ENCODE data around the gene FAM209A.
"Not testable (repeated sequence)": the region's sequence is repeated elsewhere in the genome, so short reads cannot be mapped to it uniquely, and the experiment has no call there.

Gene FAM209A

DNA sequence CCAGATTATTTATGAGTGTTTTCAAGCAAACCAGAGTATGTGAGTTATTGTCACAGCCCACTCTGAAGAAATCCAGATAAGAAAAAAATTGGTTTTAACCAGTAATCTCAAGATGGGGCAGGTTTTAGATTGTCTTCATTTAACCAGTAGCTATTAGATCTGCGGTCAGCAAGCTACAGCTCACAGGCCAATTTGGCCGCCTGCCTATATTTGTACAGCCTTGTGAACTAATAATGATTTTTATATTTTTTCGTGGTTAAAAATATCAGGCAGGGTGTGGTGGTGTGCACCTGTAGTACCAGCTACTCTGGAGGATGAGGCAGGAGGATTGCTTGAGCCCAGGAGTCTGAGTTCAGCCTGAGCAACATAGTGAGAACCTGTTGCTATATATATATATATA lies 13.5 kb downstream of the FAM209A start:
- H3K36me3 ChIP-seq (ENCODE audit: control insufficient read depth, insufficient read depth, low read length): no peaks in the 10 kb centered on the region
- H3K27ac ChIP-seq (ENCODE audit: low read depth, low read length, severe bottlenecking): no peak overlapping the region
- H3K9me3 ChIP-seq (ENCODE audit: control insufficient read depth, low read length): no peaks in the 10 kb centered on the region
- H3K4me1 ChIP-seq (ENCODE audit: control insufficient read depth, insufficient read depth, low read length, poor library complexity, severe bottlenecking): no peaks in the 10 kb centered on the region
- WGBS, 2 experiments (ENCODE audit: insufficient coverage in 2 of 2): 93 to 100% methylated on average over 3 of the region's 3 CpGs
- no peak overlapping the region for H3K4me3 ChIP-seq (ENCODE audit: extremely low read depth, insufficient read depth, low read length, poor library complexity, severe bottlenecking)

GRCh38 chr20:56540415-56540814 lies 15.9 kb downstream of the FAM209A start:
- H3K27ac ChIP-seq (ENCODE audit: low read depth, low read length, severe bottlenecking): no peak overlapping the region
- no peaks in the 10 kb centered on the region for H3K36me3 ChIP-seq (ENCODE audit: control insufficient read depth, insufficient read depth, low read length)
- no peak overlapping the region for H3K4me3 ChIP-seq (ENCODE audit: extremely low read depth, insufficient read depth, low read length, poor library complexity, severe bottlenecking)
- WGBS, 2 experiments (ENCODE audit: insufficient coverage in 2 of 2): 86 to 92% methylated on average over 5 to 6 of the region's 6 CpGs
- no peaks in the 10 kb centered on the region for H3K4me1 ChIP-seq (ENCODE audit: control insufficient read depth, insufficient read depth, low read length, poor library complexity, severe bottlenecking)
- H3K9me3 ChIP-seq (ENCODE audit: control insufficient read depth, low read length): no peaks in the 10 kb centered on the region

DNA sequence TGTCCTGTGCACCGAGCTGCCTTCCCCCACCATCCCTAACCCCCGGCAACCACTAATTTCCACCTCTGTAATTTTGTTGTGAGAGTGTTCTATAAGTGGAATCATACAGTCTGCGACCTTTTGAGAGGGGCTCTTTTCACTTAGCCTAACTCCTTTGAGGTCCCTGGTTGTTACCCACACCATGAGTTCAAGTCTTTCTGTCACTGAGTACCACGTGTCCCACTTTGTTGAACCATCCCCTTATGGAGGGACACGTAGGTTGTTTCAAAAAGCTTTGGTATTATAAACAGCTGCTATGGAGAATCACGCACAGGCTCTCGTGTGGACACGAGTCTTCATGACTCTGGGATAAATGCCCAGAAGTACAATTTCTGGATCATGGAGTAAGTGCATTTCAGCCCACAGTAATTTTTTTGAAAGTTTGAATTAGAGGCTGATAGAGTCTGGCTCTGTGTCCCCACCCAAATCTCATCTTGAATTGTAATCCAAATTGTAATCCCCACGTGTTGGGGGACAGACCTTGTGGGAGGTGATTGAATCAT lies 18.0 kb downstream of the FAM209A start:
- no peak overlapping the region for H3K4me3 ChIP-seq (ENCODE audit: extremely low read depth, insufficient read depth, low read length, poor library complexity, severe bottlenecking)
- 89 to 92% methylated on average over 5 of the region's 9 CpGs for WGBS, 2 experiments (ENCODE audit: insufficient coverage in 2 of 2)
- H3K4me1 ChIP-seq (ENCODE audit: control insufficient read depth, insufficient read depth, low read length, poor library complexity, severe bottlenecking): no peaks in the 10 kb centered on the region
- no peaks in the 10 kb centered on the region for H3K9me3 ChIP-seq (ENCODE audit: control insufficient read depth, low read length)
- H3K36me3 ChIP-seq (ENCODE audit: control insufficient read depth, insufficient read depth, low read length): no peaks in the 10 kb centered on the region
- H3K27ac ChIP-seq (ENCODE audit: low read depth, low read length, severe bottlenecking): no peak overlapping the region

GRCh38 chr20:56551571-56551970 lies 27.0 kb downstream of the FAM209A start:
- Histone ChIP-seq H3K36me3 (ENCODE audit: control insufficient read depth, insufficient read depth, low read length) (no peaks in the 10 kb centered on the region), H3K9me3 (ENCODE audit: control insufficient read depth, low read length) (no peaks in the 10 kb centered on the region), H3K4me3 (ENCODE audit: extremely low read depth, insufficient read depth, low read length, poor library complexity, severe bottlenecking) (no peak overlapping the region), H3K27ac (ENCODE audit: low read depth, low read length, severe bottlenecking) (no peak overlapping the region), H3K4me1 (ENCODE audit: control insufficient read depth, insufficient read depth, low read length, poor library complexity, severe bottlenecking) (peaks cover 15% of the 10 kb centered on the region)
- WGBS, 2 experiments (ENCODE audit: insufficient coverage in 2 of 2): 93 to 95% methylated on average over 6 of the region's 8 CpGs

- Histone ChIP-seq H3K36me3 (ENCODE audit: control insufficient read depth, insufficient read depth, low read length) (no peaks in the 10 kb centered on the region), H3K9me3 (ENCODE audit: control insufficient read depth, low read length) (no peaks in the 10 kb centered on the region), H3K4me3 (ENCODE audit: extremely low read depth, insufficient read depth, low read length, poor library complexity, severe bottlenecking) (no peak overlapping the region), H3K4me1 (ENCODE audit: control insufficient read depth, insufficient read depth, low read length, poor library complexity, severe bottlenecking) (peaks cover 15% of the 10 kb centered on the region), H3K27ac (ENCODE audit: low read depth, low read length, severe bottlenecking) (peak overlapping the region; percentile 29)
- 71 to 86% methylated on average over 5 to 6 of the region's 8 CpGs for WGBS, 2 experiments (ENCODE audit: insufficient coverage in 2 of 2)
Measured at GRCh38 chr20:56552911-56553629, 28.5 kb downstream of the FAM209A start.

DNA sequence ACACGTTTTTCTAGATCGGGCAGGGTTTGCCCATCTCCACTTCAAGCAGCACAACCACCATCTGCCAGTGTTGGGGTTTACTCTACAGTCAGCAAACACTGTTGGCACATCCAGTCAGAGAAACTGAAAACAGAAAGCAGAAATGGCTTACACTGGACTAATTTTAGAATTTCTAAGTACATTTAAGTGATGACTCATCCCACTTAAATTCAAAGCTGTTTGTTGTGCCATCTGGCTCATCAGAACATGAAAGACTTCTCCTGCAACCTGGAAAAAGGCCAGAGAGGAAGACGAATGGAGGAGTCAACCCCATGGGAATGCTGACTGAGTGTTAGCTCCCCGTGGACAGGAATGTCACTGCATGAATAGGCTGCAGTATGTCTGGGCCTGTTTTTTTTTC lies 30.3 kb downstream of the FAM209A start:
- Histone ChIP-seq H3K4me1 (ENCODE audit: control insufficient read depth, insufficient read depth, low read length, poor library complexity, severe bottlenecking) (peaks cover 15% of the 10 kb centered on the region), H3K9me3 (ENCODE audit: control insufficient read depth, low read length) (no peaks in the 10 kb centered on the region), H3K36me3 (ENCODE audit: control insufficient read depth, insufficient read depth, low read length) (no peaks in the 10 kb centered on the region), H3K4me3 (ENCODE audit: extremely low read depth, insufficient read depth, low read length, poor library complexity, severe bottlenecking) (no peak overlapping the region), H3K27ac (ENCODE audit: low read depth, low read length, severe bottlenecking) (peak overlapping the region; percentile 88)
- 71 to 93% methylated on average over 2 to 3 of the region's 4 CpGs for WGBS, 2 experiments (ENCODE audit: insufficient coverage in 2 of 2)

DNA sequence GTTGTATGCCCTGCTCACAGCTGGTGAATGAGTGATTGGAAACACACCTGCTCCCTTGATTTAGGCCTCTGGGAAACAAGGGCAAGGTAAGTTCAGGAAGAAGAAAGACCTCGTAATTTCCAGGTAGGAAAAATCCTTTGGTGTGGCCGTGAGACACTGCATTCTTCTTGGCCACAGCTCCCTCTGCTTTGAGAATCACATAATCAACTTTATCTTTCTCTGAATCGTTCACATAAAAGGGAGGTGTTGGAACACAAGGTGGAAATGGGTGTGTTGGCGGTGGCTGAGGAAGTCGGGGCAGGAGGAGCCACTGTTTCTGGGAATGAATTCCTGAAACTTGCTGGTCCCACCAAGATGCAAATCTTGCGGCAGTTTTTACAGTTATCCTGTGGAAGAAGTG lies 34.4 kb downstream of the FAM209A start:
- H3K27ac ChIP-seq (ENCODE audit: low read depth, low read length, severe bottlenecking): no peak overlapping the region
- 86 to 90% methylated on average over 3 of the region's 6 CpGs for WGBS, 2 experiments (ENCODE audit: insufficient coverage in 2 of 2)
- no peaks in the 10 kb centered on the region for H3K36me3 ChIP-seq (ENCODE audit: control insufficient read depth, insufficient read depth, low read length)
- no peaks in the 10 kb centered on the region for H3K9me3 ChIP-seq (ENCODE audit: control insufficient read depth, low read length)
- no peak overlapping the region for H3K4me3 ChIP-seq (ENCODE audit: extremely low read depth, insufficient read depth, low read length, poor library complexity, severe bottlenecking)
- H3K4me1 ChIP-seq (ENCODE audit: control insufficient read depth, insufficient read depth, low read length, poor library complexity, severe bottlenecking): peaks cover 15% of the 10 kb centered on the region

DNA sequence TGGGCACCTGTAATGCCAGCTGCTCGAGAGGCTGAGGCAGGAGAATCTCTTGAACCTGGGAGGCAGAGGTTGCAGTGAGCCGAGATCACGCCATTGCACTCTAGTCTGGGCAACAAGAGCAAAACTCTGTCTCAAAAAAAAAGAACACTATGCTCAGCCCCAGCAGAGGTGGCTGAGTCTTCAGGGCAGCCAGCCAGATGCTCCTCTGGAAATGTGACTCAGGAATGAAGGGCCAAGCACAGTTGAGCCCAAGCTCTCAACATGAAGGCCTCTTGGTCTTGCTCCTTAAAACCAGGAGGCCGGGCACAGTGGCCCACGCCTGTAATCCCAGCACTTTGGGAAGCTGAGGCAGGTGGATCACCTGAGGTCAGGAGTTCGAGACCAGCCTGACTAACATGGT lies 40.0 kb downstream of the FAM209A start:
- H3K4me3 ChIP-seq (ENCODE audit: extremely low read depth, insufficient read depth, low read length, poor library complexity, severe bottlenecking); H3K4me1 ChIP-seq (ENCODE audit: control insufficient read depth, insufficient read depth, low read length, poor library complexity, severe bottlenecking); H3K9me3 ChIP-seq (ENCODE audit: control insufficient read depth, low read length); H3K27ac ChIP-seq (ENCODE audit: low read depth, low read length, severe bottlenecking); H3K36me3 ChIP-seq (ENCODE audit: control insufficient read depth, insufficient read depth, low read length): not testable (repeated sequence)
- WGBS, 2 experiments (ENCODE audit: insufficient coverage in 2 of 2): 85 to 89% methylated on average over 3 to 6 of the region's 6 CpGs

GRCh38 chr20:56565511-56565910 lies 41.0 kb downstream of the FAM209A start:
- no peaks in the 10 kb centered on the region for H3K36me3 ChIP-seq (ENCODE audit: control insufficient read depth, insufficient read depth, low read length)
- no peaks in the 10 kb centered on the region for H3K9me3 ChIP-seq (ENCODE audit: control insufficient read depth, low read length)
- H3K27ac ChIP-seq (ENCODE audit: low read depth, low read length, severe bottlenecking): no peak overlapping the region
- H3K4me3 ChIP-seq (ENCODE audit: extremely low read depth, insufficient read depth, low read length, poor library complexity, severe bottlenecking): no peak overlapping the region
- WGBS, 2 experiments (ENCODE audit: insufficient coverage in 2 of 2): 76 to 86% methylated on average over 3 to 4 of the region's 4 CpGs
- H3K4me1 ChIP-seq (ENCODE audit: control insufficient read depth, insufficient read depth, low read length, poor library complexity, severe bottlenecking): no peaks in the 10 kb centered on the region

GRCh38 chr20:56566621-56567020 lies 42.1 kb downstream of the FAM209A start:
- Histone ChIP-seq H3K27ac (ENCODE audit: low read depth, low read length, severe bottlenecking) (no peak overlapping the region), H3K4me3 (ENCODE audit: extremely low read depth, insufficient read depth, low read length, poor library complexity, severe bottlenecking) (no peak overlapping the region), H3K36me3 (ENCODE audit: control insufficient read depth, insufficient read depth, low read length) (no peaks in the 10 kb centered on the region), H3K9me3 (ENCODE audit: control insufficient read depth, low read length) (no peaks in the 10 kb centered on the region), H3K4me1 (ENCODE audit: control insufficient read depth, insufficient read depth, low read length, poor library complexity, severe bottlenecking) (no peaks in the 10 kb centered on the region)
- 79 to 80% methylated on average over 2 of the region's 3 CpGs for WGBS, 2 experiments (ENCODE audit: insufficient coverage in 2 of 2)

- H3K36me3 ChIP-seq (ENCODE audit: control insufficient read depth, insufficient read depth, low read length): no peaks in the 10 kb centered on the region
- H3K27ac ChIP-seq (ENCODE audit: low read depth, low read length, severe bottlenecking): no peak overlapping the region
- WGBS, 2 experiments (ENCODE audit: insufficient coverage in 2 of 2): 0% methylated on average over 1 of the region's 2 CpGs; no CpG with 5 or more reads in 1 of the 2 experiments
- H3K4me3 ChIP-seq (ENCODE audit: extremely low read depth, insufficient read depth, low read length, poor library complexity, severe bottlenecking): no peak overlapping the region
- H3K4me1 ChIP-seq (ENCODE audit: control insufficient read depth, insufficient read depth, low read length, poor library complexity, severe bottlenecking): peaks cover 11% of the 10 kb centered on the region
- no peaks in the 10 kb centered on the region for H3K9me3 ChIP-seq (ENCODE audit: control insufficient read depth, low read length)
Measured at GRCh38 chr20:56570832-56571231, 46.3 kb downstream of the FAM209A start.
